GM23248 (cell line): Measurements from ENCODE around the gene ACTR3C. TPM values are rescaled to one million over a fixed set of nuclear protein-coding genes. Genes with fewer than 3 reads are reported as not detected.

Experiments used
- DNase-seq: peaks from one replicate; pipeline ENCODE4 v3.0.0-alpha.2; 2015
- H2AFZ ChIP-seq: fragments of 200-600 bp; sonication (generic); 2 replicates; pipeline ENCODE4 v1.6.1; 2016; ENCODE audit warnings: antibody characterized with exemption
- H3F3A ChIP-seq: fragments of 200-600 bp; sonication (generic); 2 replicates; pipeline ENCODE4 v1.6.1; 2016; ENCODE audit warnings: mild to moderate bottlenecking, antibody characterized with exemption, mixed run types; ENCODE audit not compliant: insufficient read depth
- H3K27ac ChIP-seq: fragments of 200-600 bp; sonication (generic); 2 replicates; pipeline ENCODE4 v1.5.1; 2016; ENCODE audit warnings: mild to moderate bottlenecking
- H3K27me3 ChIP-seq: fragments of 200-600 bp; sonication (generic); replicated peaks from 2 replicates; pipeline ENCODE4 v1.6.1; 2016; ENCODE audit warnings: mild to moderate bottlenecking; ENCODE audit not compliant: insufficient read depth
- H3K36me3 ChIP-seq: fragments of 200-600 bp; sonication (generic); 2 replicates; pipeline ENCODE4 v1.6.1; 2016; ENCODE audit warnings: low read depth, mild to moderate bottlenecking
- H3K4me1 ChIP-seq: fragments of 200-600 bp; sonication (generic); 2 replicates; pipeline ENCODE4 v1.6.1; 2016; ENCODE audit warnings: mild to moderate bottlenecking; ENCODE audit not compliant: insufficient read depth
- H3K4me2 ChIP-seq: fragments of 200-600 bp; sonication (generic); one replicate; pipeline ENCODE4 v1.6.1; 2016; ENCODE audit warnings: mild to moderate bottlenecking; ENCODE audit not compliant: unreplicated experiment
- H3K4me3 ChIP-seq: fragments of 200-600 bp; sonication (generic); 2 replicates; pipeline ENCODE4 v1.5.1; 2016; ENCODE audit warnings: mild to moderate bottlenecking
- H3K79me2 ChIP-seq: fragments of 200-600 bp; sonication (generic); 2 replicates; pipeline ENCODE4 v1.6.1; 2016; ENCODE audit warnings: mild to moderate bottlenecking; ENCODE audit not compliant: insufficient read depth
- H3K9ac ChIP-seq: fragments of 200-600 bp; sonication (generic); 2 replicates; pipeline ENCODE4 v1.6.1; 2016; ENCODE audit warnings: mild to moderate bottlenecking
- H3K9me2 ChIP-seq: fragments of 200-600 bp; sonication (generic); 2 replicates; pipeline ENCODE4 v1.6.1; 2016; ENCODE audit warnings: mixed run types, mild to moderate bottlenecking, moderate library complexity; ENCODE audit not compliant: insufficient read depth
- H3K9me3 ChIP-seq: fragments of 200-600 bp; sonication (generic); one replicate; pipeline ENCODE4 v1.6.1; 2017; ENCODE audit warnings: low read depth
- H4K20me1 ChIP-seq: fragments of 200-600 bp; sonication (generic); 2 replicates; pipeline ENCODE4 v1.6.0; 2016; ENCODE audit not compliant: insufficient read depth
- EZH2 ChIP-seq: fragments of 200-600 bp; sonication (generic); IDR thresholded peaks from 2 replicates; pipeline ENCODE4 v1.6.1; 2018; ENCODE audit warnings: antibody characterized with exemption, mild to moderate bottlenecking; ENCODE audit not compliant: insufficient read depth, poor library complexity, severe bottlenecking
- EZH2phosphoT487 ChIP-seq: fragments of 200-600 bp; sonication (generic); IDR thresholded peaks from 2 replicates; pipeline ENCODE4 v1.6.1; 2018; ENCODE audit warnings: antibody characterized with exemption, moderate library complexity, mild to moderate bottlenecking, low read depth; ENCODE audit not compliant: insufficient read depth
- WGBS, 2 experiments: methylation state at CpG; one replicate each; pipeline ENCODE4 v1.1.6; 2015 to 2017; ENCODE audit warnings: low lambda C conversion rate in 2 of 2, low coverage in 1 of 2; ENCODE audit errors: missing lambda C conversion rate in 2 of 2; 5-methylcytosine and 5-hydroxymethylcytosine counted together
- in situ Hi-C: fragments of 300-500 bp; cut with MboI; formaldehyde crosslinking; loops from 2 replicates; pipeline ENCODE4 v1.15.0; 2020
- polyA plus RNA-seq: library from polyadenylated mRNA; unstranded; fragments of >200 nt; fragmentation: Nextera tagmentation; extraction: Ambion mirVana; gene quantifications from 2 replicates; pipeline ENCODE4 v1.2.1, GENCODE V29; 2016
- total RNA-seq: library from RNA; depleted of rRNA; stranded (reverse); fragments of >200 nt; shearing (Covaris generic); gene quantifications from 2 replicates; pipeline ENCODE4 v1.2.3, GENCODE V29; 2014

ACTR3C gene
- total and polyA plus RNA-seq, 2 experiments from 2014 or later, result not detected

DNA sequence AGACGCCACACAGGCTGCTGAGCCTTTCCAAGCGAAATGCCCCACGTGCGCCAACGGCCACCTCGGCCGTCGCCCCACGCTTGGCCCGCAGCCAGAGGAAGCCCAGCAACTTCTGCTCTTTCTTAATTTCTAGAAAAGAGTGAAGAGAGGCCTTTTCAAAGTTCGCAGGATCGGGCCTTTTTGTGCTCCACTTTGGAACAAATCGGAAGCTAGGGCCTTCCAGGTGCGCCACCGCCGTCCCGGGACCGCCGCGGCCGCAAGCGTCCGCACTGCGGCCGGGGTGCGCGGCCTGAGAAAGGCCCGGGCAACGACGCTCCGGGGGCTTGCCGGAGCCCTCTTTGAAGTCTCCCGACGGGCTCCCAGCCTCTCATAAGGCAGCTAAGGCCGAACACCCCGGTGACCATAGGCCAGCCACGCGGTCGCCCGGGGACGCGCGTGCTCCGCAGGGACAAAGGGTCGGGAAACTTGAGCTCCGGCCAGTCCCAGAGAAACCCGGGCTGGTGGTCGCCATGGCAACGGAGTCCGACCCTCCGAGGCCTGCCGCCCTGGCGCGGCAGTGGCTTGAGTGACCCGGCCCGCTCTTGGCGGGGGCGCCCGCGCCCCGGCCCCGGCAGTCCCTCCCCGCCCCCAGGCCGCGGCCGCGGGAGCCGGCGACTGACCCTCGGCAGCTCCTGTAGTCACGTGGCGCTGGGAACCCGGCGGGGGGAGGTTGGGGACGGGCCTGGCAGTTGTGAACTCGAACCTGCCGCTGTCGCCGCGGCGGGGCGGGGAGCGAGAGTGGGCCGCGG lies 44.9 kb upstream of the ACTR3C start, which contains the start of gene REPIN1:
REPIN1 (plus strand) TSS at position 727 of the 788 bp plus-strand sequence. CDS start 890 bp downstream, outside the sequence.
- Histone ChIP-seq H3K27ac (peak within 1 kb of the TSS; percentile 31), H3K27me3 (no peaks in the 10 kb centered on the region), H3F3A (peaks cover 10% of the 10 kb centered on the region; the same call in 1 of the 2 replicates), H2AFZ (peak within 1 kb of the TSS; percentile 91), H4K20me1 (no peaks in the 10 kb centered on the region), H3K79me2 (peaks cover 7% of the 10 kb centered on the region; the same call in 1 of the 2 replicates), H3K9ac (peak within 1 kb of the TSS; percentile 82), H3K4me2 (peak within 1 kb of the TSS; percentile 84), H3K36me3 (no peaks in the 10 kb centered on the region), H3K9me3 (no peaks in the 10 kb centered on the region), H3K9me2 (no peaks in the 10 kb centered on the region), H3K4me3 (peak within 1 kb of the TSS; percentile 89), H3K4me1 (peaks cover 19% of the 10 kb centered on the region)
- 1 to 2% methylated on average over 56 to 72 of the region's 85 CpGs for WGBS, 2 experiments
- TF ChIP-seq EZH2 (no peak), EZH2phosphoT487 (no peak)
- in situ Hi-C loops, result no loop called here
- DNase-seq, result peak; percentile 85

DNA sequence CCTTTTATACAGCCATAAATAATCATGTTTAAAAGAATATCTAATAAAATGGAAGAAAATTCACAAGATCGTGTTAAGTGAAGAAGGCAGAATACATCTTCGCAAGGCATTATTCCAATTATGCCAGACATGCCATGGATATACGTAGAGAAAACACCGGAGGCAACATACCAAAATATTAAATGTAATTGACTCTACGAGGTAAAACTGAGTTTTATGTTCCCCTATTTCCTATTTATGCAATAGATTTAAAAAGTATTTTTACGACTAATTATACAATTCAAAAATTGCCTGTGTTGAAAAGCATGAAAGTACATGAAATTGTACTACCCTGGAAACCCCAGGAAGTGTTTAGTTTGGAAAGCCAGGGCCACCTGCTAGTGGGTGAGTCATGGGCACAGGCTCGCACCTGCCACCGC lies 44.3 kb upstream of the ACTR3C start:
- no peaks in the 10 kb centered on the region for H3K36me3 ChIP-seq
- peaks cover 10% of the 10 kb centered on the region; the same call in 1 of the 2 replicates for H3F3A ChIP-seq
- no peaks in the 10 kb centered on the region for H3K27me3 ChIP-seq
- H3K4me3 ChIP-seq, result peak overlapping the region; percentile 89
- 0 out of 2 replicates have a peak overlapping the region, but pooled peaks have one; percentile 31 for H3K27ac ChIP-seq
- peaks cover 19% of the 10 kb centered on the region for H3K4me1 ChIP-seq
- peaks cover 7% of the 10 kb centered on the region; the same call in 1 of the 2 replicates for H3K79me2 ChIP-seq
- H4K20me1 ChIP-seq, result no peaks in the 10 kb centered on the region
- WGBS, 2 experiments, result 48% methylated on average over 8 of the region's 8 CpGs
- TF ChIP-seq EZH2phosphoT487 (no peak), EZH2 (no peak)
- peak overlapping the region; percentile 91 for H2AFZ ChIP-seq
- H3K9me3 ChIP-seq, result no peaks in the 10 kb centered on the region
- H3K9me2 ChIP-seq, result no peaks in the 10 kb centered on the region
- peak overlapping the region; percentile 82 for H3K9ac ChIP-seq
- DNase-seq, result no peak
- in situ Hi-C loops, result no loop called here
- H3K4me2 ChIP-seq, result peak overlapping the region; percentile 84

DNA sequence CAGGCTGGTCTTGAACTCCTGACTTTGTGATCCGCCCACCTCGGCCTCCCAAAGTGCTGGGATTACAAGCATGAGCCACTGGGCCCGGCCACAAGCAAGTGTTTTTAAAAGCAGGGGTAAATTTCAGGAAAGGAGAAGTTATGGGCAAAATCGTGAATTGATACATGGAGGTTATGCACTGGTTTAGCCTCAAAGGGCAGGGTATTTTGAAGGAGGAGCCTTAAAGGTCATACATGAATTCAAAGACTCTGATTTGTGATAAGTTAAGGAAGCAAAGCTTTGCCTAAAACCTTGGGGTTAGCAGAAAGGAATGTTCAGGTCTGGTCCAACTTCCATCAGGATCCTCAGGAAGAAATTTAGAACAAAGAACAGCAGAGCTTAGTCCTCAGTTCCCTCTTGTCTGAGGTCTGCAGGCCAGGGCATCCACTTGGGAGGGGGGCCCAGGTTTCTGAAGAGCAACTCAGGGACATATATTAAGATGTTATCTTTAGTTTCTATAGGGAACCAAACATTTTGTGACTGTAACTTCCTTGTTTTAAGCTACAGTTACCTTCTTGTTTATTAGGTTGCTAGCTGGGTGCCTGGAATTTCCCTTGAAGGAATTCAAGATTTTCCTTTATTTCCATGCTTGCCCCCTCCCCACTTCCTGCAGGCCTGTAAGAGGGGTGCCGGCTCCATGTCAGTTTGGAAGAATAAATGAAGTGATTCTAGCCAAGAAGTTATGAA lies 42.5 kb upstream of the ACTR3C start:
- no peaks in the 10 kb centered on the region for H3K27me3 ChIP-seq
- no peak overlapping the region for H3K4me3 ChIP-seq
- H3K4me1 ChIP-seq, result peaks cover 15% of the 10 kb centered on the region
- H3F3A ChIP-seq, result peaks cover 10% of the 10 kb centered on the region; the same call in 1 of the 2 replicates
- no peaks in the 10 kb centered on the region for H3K36me3 ChIP-seq
- H3K79me2 ChIP-seq, result peaks cover 7% of the 10 kb centered on the region; the same call in 1 of the 2 replicates
- TF ChIP-seq EZH2phosphoT487 (no peak), EZH2 (no peak)
- no peak overlapping the region for H3K4me2 ChIP-seq
- in situ Hi-C loops, result no loop called here
- H3K27ac ChIP-seq, result no peak overlapping the region
- 88 to 91% methylated on average over 5 of the region's 5 CpGs for WGBS, 2 experiments
- no peaks in the 10 kb centered on the region for H4K20me1 ChIP-seq
- no peaks in the 10 kb centered on the region for H3K9me3 ChIP-seq
- no peaks in the 10 kb centered on the region for H3K9me2 ChIP-seq
- H3K9ac ChIP-seq, result no peak overlapping the region
- no peak overlapping the region for H2AFZ ChIP-seq
- DNase-seq, result no peak

- peaks cover 9% of the 10 kb centered on the region for H3K4me1 ChIP-seq
- DNase-seq, result no peak
- peaks cover 6% of the 10 kb centered on the region; the same call in 1 of the 2 replicates for H3F3A ChIP-seq
- no peak for TF ChIP-seq EZH2phosphoT487
- no peak for TF ChIP-seq EZH2
- no peak overlapping the region for H2AFZ ChIP-seq
- no peak overlapping the region for H3K27ac ChIP-seq
- 78 to 84% methylated on average over 10 of the region's 10 CpGs for WGBS, 2 experiments
- in situ Hi-C loops, result no loop called here
- H4K20me1 ChIP-seq, result no peaks in the 10 kb centered on the region
- H3K79me2 ChIP-seq, result peaks cover 7% of the 10 kb centered on the region; the same call in 1 of the 2 replicates
- no peak overlapping the region for H3K9ac ChIP-seq
- no peak overlapping the region for H3K4me2 ChIP-seq
- no peaks in the 10 kb centered on the region for H3K9me3 ChIP-seq
- H3K36me3 ChIP-seq, result no peaks in the 10 kb centered on the region
- H3K4me3 ChIP-seq, result no peak overlapping the region
- no peaks in the 10 kb centered on the region for H3K9me2 ChIP-seq
- H3K27me3 ChIP-seq, result no peaks in the 10 kb centered on the region
These were observed 41.8 kb upstream of the ACTR3C start for GRCh38 chr7:150365194-150365593.
